Mesenteric fat pad (tissue), 1 donor: Measurements from ENCODE around the gene TSKU. TPM values are rescaled to one million over a fixed set of nuclear protein-coding genes. Genes with fewer than 3 reads are reported as not detected.
"Not testable (repeated sequence)": the region's sequence is repeated elsewhere in the genome, so short reads cannot be mapped to it uniquely, and the experiment has no call there.

Experiments
- DNase-seq: peaks from one replicate; pipeline ENCODE4 v3.0.0-alpha.2; 2020; ENCODE audit warnings: low spot score
- long read RNA-seq: library from polyadenylated mRNA; unstranded; transcript quantifications from one replicate; pipeline ENCODE4 v2.0.0, GENCODE V29; 2020
- total RNA-seq: library from RNA; stranded (reverse); fragmentation: NEBNext Ultra II Directional; extraction: Animal tissue kit (Norgen Biotek cat#: 25700); gene quantifications from one replicate; pipeline ENCODE4 v1.2.1, GENCODE V29; 2021
- donor health status: DM: yes; HTN: yes; CAD: no.

TSKU gene
- total RNA-seq: 185 TPM
- long read RNA-seq, transcript TSKU-201 (2 exons, 2,712 nt): major isoform, 627 of 911 reads
- long read RNA-seq, partial matches to known transcripts: 276 of 911 reads
- long read RNA-seq, other reads (novel, unspliced or antisense): 7 of 911 reads

DNA sequence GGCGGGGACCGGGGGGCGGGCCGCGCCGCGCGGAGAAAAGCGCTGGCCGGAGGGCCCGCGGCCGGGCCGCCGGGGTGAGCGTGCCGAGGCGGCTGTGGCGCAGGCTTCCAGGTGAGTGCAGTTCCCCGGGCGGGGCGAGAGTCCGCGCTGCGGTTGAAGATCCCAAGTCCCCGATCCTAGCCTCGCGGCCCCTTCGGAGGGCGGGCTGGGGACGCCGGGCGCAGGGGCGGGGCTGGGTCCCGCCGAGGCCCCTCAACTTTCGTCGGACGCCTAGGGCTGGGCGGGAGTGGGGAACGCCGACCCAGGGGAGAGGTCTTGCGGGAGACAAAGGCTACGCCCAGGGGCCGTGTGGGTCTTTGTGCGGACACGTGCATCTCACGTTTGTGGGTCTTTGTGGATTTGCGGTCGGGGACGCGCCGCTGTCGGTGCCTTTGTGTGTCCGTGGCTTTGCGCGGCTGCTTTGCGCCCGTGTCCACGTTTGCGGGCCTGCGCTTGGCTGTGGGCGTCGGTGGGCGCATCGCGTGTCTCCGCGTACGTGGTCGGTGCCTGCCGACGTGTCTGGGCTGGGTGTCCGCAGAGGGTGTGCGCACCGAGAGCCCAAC lies at the start of gene TSKU:
Gene TSKU, plus strand, starts transcription at position 63 of the 602 bp plus-strand sequence. CDS start 12,261 bp downstream, outside the sequence.
- no peak for DNase-seq

GRCh38 chr11:76733906-76734305 lies 49.2 kb upstream of the TSKU start:
- not testable (repeated sequence) for DNase-seq

- DNase-seq: no peak
Measured at GRCh38 chr11:76734456-76735420, 48.4 kb upstream of the TSKU start.

DNA sequence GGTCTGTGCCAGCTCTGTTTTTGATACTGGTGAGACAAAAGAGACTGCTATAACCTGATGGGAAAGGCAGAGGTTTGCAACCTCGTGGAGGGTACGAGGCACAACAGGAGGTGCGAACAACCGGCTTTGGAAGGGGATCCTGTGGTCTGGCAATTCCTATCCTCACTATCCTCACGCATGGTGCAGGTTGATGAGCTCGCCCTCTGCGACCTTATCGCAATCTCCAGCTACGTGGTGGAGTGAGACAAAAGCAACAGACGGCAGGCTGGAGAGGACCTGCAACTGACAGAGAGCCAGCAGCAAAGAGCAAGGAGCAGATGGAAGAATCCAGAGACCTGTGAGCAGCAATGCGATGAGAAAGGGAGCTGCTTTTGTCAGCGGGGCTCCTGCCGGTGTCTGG lies 47.3 kb upstream of the TSKU start:
- no peak for DNase-seq

DNA sequence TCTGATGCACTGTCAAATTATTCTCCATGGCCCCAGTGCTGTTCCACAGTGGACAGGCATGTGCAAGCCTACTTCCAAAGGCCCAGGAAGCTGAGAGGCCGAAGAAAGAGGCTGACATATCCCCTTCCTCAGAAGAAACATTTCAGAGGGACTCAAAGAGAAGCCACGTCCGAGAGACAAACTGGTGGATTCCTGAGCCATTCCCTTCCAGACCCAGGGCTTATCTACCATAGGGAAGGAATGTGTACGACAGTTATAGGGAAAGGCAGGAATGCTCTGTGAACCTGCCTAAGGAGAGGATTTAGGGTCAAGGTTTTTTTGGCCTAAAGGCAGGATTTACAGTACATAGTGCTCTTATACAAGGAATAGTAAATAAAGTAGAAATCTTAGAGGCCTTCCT lies 46.9 kb upstream of the TSKU start:
- DNase-seq: no peak

DNA sequence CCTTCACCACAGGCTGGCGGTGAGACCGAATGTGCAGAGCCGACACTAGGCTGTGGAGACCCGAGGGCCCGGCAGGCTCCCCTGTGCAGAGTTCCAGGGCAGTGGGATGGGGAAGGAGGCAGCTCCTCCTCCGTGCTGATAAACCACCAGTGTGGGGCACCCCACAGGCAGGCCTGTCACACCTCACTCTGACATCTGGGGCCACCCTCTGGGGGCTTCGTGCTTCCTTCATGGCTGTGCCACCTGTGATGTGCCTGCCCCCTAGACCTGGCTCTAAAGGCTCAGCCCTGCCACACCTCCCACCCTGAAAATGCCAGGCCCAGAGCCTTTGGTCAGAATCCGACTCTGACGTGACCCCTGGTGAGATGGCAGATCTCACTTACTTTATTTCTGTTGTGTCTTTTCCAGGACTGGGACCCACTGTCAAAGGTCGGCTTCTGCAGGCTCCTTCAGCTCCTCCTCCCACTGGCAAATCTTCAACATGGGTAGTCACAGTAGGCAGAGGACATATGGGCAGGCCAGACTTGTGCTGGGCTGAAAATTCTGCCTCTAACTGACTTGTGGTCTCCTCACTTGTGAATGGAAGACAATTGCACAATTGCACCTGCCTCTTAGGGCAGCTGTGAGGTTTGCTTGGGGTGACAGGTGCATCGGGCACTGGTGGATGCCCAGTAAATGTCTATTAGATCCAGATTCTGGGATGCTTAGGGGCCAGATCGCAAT lies 46.2 kb upstream of the TSKU start:
- DNase-seq: no peak

DNA sequence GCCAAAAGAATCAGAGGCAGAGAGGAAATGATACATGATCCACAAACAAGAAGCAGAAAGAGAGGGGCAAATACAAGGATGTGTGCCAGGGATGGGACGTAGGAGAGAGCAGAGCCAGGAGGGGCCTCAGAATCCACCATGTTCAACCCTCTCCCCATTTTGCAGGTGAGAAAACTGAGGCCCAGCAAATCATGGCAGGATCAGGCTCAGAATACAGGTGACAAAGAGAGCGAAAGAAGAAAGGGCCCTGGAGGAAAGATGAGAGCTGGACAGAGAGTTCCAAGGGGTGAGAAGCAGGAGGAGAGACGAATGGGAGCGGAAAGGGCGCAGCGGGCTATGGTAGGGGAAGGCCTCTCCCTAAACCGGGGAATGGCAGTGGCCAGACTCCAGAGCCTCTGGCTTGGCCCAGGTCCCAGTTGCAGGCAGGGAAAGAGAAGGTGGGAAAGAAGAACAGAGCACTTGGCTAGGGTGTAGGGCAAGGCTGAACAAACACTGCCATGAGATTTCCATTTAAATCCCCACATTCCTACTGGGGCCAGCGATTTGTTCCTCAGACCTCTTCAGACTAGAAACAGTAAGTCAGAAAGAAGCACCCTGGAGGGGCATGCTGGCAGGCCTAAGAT lies 44.4 kb upstream of the TSKU start:
- DNase-seq: no peak

DNA sequence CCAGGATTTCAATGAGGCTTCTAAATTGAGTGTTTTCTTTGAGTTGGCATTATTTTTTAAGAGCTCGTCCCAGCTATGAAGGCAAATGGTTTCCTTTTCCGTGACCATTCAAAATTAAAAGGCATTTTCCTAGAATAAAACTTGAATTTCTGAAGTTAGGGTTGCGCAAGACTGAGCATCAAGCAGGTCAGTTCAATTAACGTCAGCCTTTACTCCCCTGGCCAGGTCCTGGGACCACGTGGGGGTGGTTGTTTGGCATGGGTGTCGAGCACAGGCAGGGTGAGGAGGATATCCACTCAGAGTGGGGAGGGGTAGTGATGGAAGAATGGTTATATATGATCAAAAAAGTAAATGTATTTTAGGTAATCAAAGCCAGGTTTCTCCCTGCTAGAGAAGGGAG lies 43.4 kb upstream of the TSKU start:
- no peak for DNase-seq

GRCh38 chr11:76740772-76741171 lies 42.4 kb upstream of the TSKU start:
- DNase-seq: no peak

GRCh38 chr11:76742902-76743301 lies 40.3 kb upstream of the TSKU start:
- DNase-seq: no peak

GRCh38 chr11:76744186-76745043 lies 38.7 kb upstream of the TSKU start:
- DNase-seq: no peak

GRCh38 chr11:76745044-76745376 lies 38.1 kb upstream of the TSKU start:
- no peak for DNase-seq

- DNase-seq: no peak
Measured at GRCh38 chr11:76745561-76746207, 37.5 kb upstream of the TSKU start.

DNA sequence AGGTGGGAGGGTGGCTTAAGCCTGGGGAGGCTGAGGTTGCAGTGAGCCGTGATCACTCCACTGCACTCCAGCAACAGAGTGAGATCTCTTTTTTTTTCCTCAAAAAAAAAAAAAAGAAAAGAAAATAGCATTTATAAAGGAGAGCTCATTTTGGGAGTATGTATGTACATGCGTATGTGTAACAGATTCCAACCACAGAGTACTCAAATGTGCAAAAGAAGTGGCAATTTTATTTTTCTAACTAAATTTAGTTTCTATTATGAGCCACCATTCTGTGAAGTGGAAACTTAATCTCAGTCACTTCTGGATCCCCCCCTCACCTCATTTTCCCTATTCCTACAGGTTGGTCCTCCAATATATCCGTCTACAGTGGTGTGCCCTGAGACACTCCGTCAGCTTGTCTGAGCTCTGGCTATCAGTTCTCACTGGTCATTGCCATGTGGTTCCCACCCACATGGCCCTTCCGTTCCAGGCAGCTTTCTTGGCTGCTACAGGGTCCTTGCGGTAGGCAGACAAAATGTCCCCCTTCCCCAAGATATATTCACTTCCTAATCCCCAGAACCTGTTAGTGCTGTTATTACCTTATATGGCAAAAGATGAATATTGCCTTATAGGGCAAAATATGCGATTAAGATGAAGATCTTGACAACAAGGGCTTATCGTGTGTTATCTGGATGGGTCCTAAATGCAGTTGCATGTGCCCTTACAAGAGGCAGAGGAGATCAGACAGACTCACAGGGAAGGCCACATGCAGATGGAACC lies 35.8 kb upstream of the TSKU start:
- DNase-seq: no peak

- DNase-seq: no peak
Measured at GRCh38 chr11:76747915-76748860, 35.0 kb upstream of the TSKU start.

- DNase-seq: no peak
Measured at GRCh38 chr11:76748948-76749347, 34.2 kb upstream of the TSKU start.

GRCh38 chr11:76750067-76750466 lies 33.1 kb upstream of the TSKU start:
- DNase-seq: no peak

GRCh38 chr11:76750746-76751145 lies 32.4 kb upstream of the TSKU start:
- no peak for DNase-seq
